HG02884 (cell line): ENCODE measurements around the gene SRI.

Experiments
- ATAC-seq: cut with Tn5 transposase; IDR thresholded peaks from one replicate; pipeline ENCODE4 v1.9.1; 2021; ENCODE audit warnings: mild to moderate bottlenecking, moderate library complexity; ENCODE audit not compliant: unreplicated experiment

The SRI gene

DNA sequence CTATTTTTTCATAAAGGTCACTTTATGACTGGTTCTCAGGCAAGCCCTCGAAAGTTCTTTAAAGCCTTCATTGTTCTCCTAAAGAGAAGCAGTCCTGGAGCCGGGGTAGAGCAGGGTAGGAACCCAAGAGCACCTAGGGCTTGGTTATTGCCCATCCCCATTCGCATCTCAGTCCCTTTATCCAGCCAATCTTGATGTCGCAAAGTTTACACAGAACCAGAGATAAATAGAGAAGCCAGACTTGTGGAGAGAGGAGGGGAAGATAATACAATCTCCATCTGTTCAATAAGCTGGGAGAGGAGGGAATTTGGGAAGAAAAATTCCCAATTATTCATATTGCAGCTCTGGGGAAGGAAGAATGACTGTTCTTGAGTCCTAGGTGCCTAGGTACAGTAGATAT is 6.4 kb upstream of the SRI start:
- no peak for ATAC-seq

- ATAC-seq: no peak
These were observed 4.9 kb upstream of the SRI start for GRCh38 chr7:88224601-88225275.

DNA sequence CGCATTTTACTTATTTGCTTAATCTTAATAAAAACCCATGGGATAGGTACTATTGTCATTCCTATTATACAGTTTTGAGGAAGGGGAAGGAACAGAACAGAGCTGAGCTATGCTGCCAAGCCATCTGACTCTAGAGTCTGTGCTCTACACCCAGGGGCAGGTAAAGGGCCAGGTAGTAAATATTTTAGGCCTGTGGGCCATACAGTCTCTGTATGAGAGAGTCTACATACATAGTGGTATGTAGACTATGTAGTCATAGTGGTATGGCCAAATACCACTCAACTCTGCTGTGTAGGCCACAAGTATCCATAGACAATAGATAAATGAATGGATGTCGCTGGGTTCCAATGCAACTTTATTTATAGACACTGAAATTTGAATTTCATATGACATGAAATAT is 3.4 kb upstream of the SRI start:
- no peak for ATAC-seq

DNA sequence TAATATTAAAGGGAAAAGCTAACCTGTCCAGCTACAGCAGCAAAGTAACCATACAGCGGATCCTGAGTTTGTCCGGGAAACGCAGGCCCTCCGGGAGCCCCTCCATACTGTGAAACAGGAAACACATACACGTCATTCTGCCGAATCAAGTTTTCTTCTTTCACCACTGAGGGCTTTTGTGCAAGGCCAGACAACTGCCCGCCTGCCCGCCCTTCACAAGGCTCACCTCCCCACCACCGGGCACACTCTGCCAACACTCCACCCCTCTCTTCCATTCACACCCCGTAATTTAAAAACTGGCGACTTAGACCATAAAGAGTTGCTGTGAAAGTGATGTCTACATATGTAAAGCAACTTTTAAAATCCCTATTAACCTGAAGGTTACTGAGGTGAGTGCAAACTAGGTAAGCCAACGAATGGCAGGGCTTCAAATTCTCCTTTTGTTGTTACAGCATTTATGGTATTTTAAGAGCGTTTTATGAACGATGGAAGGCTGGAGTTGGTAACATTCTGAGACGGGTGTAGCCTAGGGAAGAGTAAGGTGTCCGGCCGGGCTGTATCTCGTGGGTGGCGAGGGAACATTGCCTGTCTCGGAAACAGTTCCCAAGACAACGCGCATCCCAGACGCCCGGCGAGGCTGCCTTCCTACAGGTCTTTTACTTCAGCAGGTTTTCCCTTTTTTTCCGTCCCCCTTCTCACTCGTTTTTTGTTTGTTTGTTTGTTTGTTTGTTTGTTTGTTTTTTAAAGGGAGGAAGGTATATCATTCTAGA is 817 bp downstream of the SRI start:
- peak; percentile 19 for ATAC-seq

DNA sequence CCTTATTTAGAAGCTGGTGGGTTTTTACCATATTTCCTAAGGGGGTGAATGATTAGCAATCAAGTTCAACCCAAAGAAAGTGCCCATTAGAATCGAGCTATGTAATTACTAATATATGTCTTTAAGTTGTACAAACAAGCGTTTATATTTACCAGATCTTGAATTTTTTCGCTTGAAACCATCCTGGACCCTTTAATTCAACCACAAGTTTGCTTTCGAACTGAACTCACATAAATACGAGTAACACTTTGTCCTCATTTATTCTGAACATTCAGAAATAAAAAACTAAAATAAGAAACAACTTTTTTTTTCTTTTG is 1.5 kb downstream of the SRI start:
- no peak for ATAC-seq

DNA sequence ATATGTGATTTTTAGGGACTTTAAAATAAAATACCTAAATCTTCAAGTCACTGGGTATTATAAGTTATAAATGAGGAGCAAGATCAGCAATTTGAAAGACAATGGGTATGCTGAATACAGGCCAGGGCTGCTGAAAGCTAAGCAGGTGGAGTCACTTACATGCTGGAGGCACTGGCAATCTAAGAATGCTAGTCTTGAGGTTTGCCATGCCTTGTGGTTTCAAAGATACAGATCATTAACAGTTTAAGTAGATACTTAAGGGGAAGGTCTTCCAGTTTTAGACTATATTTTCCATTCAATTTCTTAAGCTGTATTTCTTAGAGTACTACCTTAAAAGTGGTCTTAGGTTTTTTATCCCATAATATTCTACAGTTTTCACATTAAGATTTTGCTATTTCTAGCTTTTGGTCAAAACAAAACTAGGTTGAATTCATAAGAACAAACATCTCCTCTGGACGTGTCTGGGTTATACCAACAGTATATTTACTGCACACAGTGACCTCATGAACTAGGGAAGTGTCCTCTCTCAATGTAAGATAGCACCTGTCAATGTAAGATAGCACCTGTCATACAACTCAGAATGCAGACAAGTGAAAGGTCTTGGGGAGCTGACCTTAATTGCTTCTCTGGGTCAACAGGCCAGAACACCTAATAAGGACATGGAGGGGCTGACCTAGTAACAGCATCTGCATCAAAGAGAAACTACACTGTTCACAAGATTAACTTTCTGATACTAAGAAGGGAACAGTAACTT is 2.0 kb downstream of the SRI start:
- ATAC-seq: peak; percentile 68

GRCh38 chr7:88216276-88216675 is 3.6 kb downstream of the SRI start:
- ATAC-seq: no peak

GRCh38 chr7:88215295-88215694 is 4.5 kb downstream of the SRI start:
- no peak for ATAC-seq

- ATAC-seq: no peak
These were observed 5.4 kb downstream of the SRI start for GRCh38 chr7:88214456-88214855.

- ATAC-seq: no peak
These were observed 6.9 kb downstream of the SRI start for GRCh38 chr7:88212918-88213317.

DNA sequence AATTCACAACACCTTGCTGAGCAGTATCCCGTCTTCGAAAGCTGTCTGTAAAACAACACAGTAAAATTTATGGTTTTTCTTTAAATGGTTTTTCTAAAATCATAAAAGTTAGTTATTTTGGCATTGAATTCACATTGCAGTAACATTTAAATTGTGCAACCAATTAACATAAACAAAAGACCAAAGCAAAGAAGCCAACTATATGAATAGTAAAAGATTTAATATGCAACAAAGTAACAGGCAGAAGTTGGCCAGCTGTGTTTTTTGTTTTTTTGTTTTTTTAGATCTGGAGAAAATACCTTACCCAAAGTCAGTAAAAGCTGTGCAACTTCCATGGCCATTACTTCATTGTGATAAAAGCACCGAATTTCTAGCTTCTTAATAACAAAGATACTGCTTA is 11.3 kb downstream of the SRI start:
- no peak for ATAC-seq

- ATAC-seq: no peak
These were observed 13.6 kb downstream of the SRI start for GRCh38 chr7:88206254-88206653.

- no peak for ATAC-seq
These were observed 14.7 kb downstream of the SRI start for GRCh38 chr7:88205179-88205578.

- ATAC-seq: no peak
These were observed 15.2 kb downstream of the SRI start for GRCh38 chr7:88204525-88205110.

DNA sequence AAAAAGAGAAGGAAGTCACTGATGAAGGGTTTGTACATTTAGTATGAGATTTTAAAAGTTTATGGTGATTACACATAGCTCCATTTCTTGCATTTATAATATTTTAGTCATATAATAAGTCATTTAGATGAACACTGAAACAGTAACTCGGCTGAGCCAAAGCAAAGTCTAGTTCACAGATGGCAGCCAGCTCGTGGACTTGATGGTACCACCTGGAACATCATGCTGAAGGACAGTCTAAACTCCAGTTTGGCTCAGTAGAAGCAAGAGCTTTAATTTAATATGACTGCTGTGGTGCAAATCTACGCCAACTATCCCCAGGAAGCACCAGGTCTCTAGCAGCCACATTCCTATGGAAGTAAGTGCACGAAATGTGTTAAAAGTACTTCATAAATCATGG is 16.4 kb downstream of the SRI start:
- no peak for ATAC-seq

- ATAC-seq: no peak
These were observed 17.0 kb downstream of the SRI start for GRCh38 chr7:88202799-88203198.

DNA sequence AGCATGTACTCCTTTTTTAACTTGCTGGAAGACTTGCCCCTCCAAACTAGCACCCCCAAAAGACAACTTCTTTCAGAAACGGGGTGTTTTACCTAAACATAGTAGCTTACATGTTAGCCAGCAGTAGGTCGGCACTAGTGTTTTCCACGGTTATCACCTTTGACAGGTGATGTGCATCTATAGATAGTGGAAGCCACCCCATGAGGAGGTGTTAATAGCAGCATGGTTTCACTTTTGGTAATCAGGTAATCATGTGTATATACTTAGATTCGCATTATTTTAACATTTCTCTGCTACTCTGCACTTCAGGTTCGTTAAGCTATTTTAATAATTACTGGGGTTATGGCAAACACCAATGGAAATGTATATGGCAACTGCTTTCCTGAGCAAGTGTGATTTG is 17.6 kb downstream of the SRI start:
- no peak for ATAC-seq

GRCh38 chr7:88201305-88201704 is 18.5 kb downstream of the SRI start:
- ATAC-seq: no peak

DNA sequence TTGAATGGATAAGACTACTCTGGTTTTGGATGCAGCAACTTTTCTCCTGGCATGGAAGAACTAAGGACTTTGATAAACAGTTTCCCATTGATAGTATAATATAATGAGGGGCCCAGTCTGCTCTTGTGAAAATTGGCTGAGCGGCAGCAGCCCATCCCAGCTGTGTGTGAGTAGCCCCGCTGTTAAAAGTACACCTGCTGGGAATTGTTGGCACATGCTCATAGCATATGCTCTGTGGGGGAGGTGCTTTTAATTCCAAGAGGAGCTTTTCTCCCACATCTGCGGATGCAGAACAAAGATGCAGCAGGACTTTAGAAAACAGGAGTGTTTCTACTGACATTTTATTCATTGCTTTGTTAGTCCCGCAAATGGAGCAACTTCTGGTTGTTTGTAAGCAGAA is 19.0 kb downstream of the SRI start:
- no peak for ATAC-seq

DNA sequence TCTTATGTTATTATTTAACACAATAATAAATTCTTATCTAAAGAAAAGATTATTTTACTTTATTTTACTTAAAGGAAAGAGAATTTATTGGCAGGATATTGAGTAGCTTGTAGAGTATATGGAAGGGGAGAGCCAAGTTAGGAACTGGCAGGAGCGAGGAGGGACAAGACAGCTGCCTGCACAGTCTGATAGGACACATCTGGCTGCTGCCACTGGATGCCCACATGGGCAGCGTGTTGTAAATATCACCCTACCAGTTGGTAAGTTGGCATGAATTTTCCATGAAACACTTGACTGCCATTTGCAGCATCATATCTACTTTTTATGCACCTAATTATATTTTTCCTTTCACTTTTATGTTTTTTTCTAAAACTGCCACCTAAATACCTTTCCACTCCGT is 19.6 kb downstream of the SRI start:
- ATAC-seq: no peak

DNA sequence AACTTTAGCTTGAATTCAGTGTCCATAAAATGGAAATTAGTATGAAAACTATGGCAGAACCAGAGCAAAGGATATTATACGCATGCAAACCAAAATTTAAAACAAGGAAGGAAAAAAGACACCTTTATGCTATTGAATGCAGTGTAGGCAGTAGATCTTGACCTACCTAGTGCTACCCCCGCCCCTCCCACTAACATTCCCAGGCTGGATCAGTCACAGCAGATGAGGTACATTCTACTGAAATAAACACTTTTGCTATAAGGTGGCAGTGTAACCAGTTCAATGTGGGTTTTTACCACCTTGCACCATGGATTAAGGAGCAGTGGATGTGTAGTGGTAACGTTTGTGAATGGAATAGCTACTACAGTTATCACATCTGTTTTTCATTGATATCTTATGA is 27.9 kb downstream of the SRI start:
- no peak for ATAC-seq

DNA sequence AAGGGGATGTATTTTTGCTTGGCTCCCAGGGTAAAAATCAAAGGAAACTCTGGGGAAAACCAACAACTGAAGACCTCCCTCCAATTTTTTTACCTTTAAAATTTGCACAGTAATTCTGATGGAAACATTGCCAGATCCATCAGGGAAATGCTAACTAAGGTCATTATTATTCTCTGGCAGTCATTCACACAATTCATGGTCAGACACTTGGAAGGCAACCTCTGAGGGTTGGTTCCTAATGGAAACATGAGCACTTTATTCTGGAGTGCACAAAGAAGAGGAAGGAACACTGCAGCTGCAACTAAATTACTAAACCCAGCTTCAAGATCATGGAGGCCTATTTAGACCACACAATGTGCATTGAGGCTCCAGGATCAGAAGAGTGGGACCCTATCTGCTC is 34.2 kb downstream of the SRI start:
- no peak for ATAC-seq
